GM19463 (cell line): ENCODE data around the gene TRAPPC3L.

Source experiments
- ATAC-seq: cut with Tn5 transposase; IDR thresholded peaks from one replicate; pipeline ENCODE4 v1.9.1; 2021; ENCODE audit warnings: mild to moderate bottlenecking, moderate library complexity; ENCODE audit not compliant: unreplicated experiment

The TRAPPC3L gene

GRCh38 chr6:116468293-116468692 is 77.2 kb downstream of the TRAPPC3L start:
- ATAC-seq: no peak

GRCh38 chr6:116467514-116467913 is 78.0 kb downstream of the TRAPPC3L start:
- ATAC-seq: no peak

GRCh38 chr6:116467096-116467495 is 78.4 kb downstream of the TRAPPC3L start:
- ATAC-seq: no peak

GRCh38 chr6:116465246-116465645 is 80.2 kb downstream of the TRAPPC3L start:
- no peak for ATAC-seq

GRCh38 chr6:116463301-116463700 is 82.2 kb downstream of the TRAPPC3L start:
- ATAC-seq: no peak

GRCh38 chr6:116461932-116462885 is 83.3 kb downstream of the TRAPPC3L start:
- ATAC-seq: peak; percentile 78

- ATAC-seq: no peak
Observed at GRCh38 chr6:116461331-116461931, 84.1 kb downstream of the TRAPPC3L start, which contains the start of gene CALHM6. CALHM6 (plus strand) TSS chr6:116461375; CDS start chr6:116461930, 555 bp downstream.

- ATAC-seq: no peak
Observed at GRCh38 chr6:116459927-116460326, 85.6 kb downstream of the TRAPPC3L start.

GRCh38 chr6:116458264-116458663 is 87.2 kb downstream of the TRAPPC3L start:
- no peak for ATAC-seq

GRCh38 chr6:116456927-116457326 is 88.6 kb downstream of the TRAPPC3L start:
- ATAC-seq: no peak

- ATAC-seq: no peak
Observed at GRCh38 chr6:116456106-116456505, 89.4 kb downstream of the TRAPPC3L start.

- no peak for ATAC-seq
Observed at GRCh38 chr6:116452531-116452930, 93.0 kb downstream of the TRAPPC3L start.

- ATAC-seq: no peak
Observed at GRCh38 chr6:116451916-116452315, 93.6 kb downstream of the TRAPPC3L start.

GRCh38 chr6:116450769-116451740 is 94.4 kb downstream of the TRAPPC3L start:
- ATAC-seq: peak; percentile 79

GRCh38 chr6:116450185-116450710 is 95.2 kb downstream of the TRAPPC3L start:
- ATAC-seq: no peak

- ATAC-seq: no peak
Observed at GRCh38 chr6:116449565-116449964, 95.9 kb downstream of the TRAPPC3L start.

- ATAC-seq: no peak
Observed at GRCh38 chr6:116447496-116448011, 97.9 kb downstream of the TRAPPC3L start.

GRCh38 chr6:116447052-116447451 is 98.4 kb downstream of the TRAPPC3L start:
- no peak for ATAC-seq

GRCh38 chr6:116446399-116446798 is 99.1 kb downstream of the TRAPPC3L start:
- ATAC-seq: no peak

- no peak for ATAC-seq
Observed at GRCh38 chr6:116445102-116445501, 100.4 kb downstream of the TRAPPC3L start.
